RWPE2 (cell line): ENCODE measurements around the gene CSNK1D.
"Not testable (repeated sequence)": the region's sequence is repeated elsewhere in the genome, so short reads cannot be mapped to it uniquely, and the experiment has no call there.

Experiments
- ATAC-seq: fragments of 200-7000 bp; cut with Tn5 transposase; 3 replicates; pipeline ENCODE4 v1.9.1; 2021; ENCODE audit warnings: low read depth
- DNase-seq: peaks from one replicate; pipeline ENCODE4 v3.0.0-alpha.2; 2020; ENCODE audit warnings: low spot score
- H3K27ac ChIP-seq: fragments of 450-650 bp; 2 replicates; pipeline ENCODE4 v1.5.1; 2017; ENCODE audit warnings: mild to moderate bottlenecking; ENCODE audit not compliant: poor library complexity, severe bottlenecking
- H3K27me3 ChIP-seq: fragments of 250-450 bp; sonication (Bioruptor Pico); 2 replicates; pipeline ENCODE4 v1.5.1; 2021; ENCODE audit warnings: mild to moderate bottlenecking, moderate library complexity; ENCODE audit not compliant: insufficient read depth, poor library complexity, severe bottlenecking
- H3K36me3 ChIP-seq: fragments of 250-450 bp; sonication (Bioruptor Pico); 2 replicates; pipeline ENCODE4 v1.5.1; 2020; ENCODE audit warnings: low read depth, mild to moderate bottlenecking, moderate library complexity
- H3K4me1 ChIP-seq: fragments of 250-450 bp; sonication (Bioruptor Pico); 2 replicates; pipeline ENCODE4 v1.5.1; 2021; ENCODE audit warnings: mild to moderate bottlenecking, moderate library complexity; ENCODE audit not compliant: insufficient read depth, poor library complexity, severe bottlenecking
- H3K4me3 ChIP-seq: fragments of 250-450 bp; sonication (Bioruptor Pico); 2 replicates; pipeline ENCODE4 v1.5.1; 2021; ENCODE audit warnings: mild to moderate bottlenecking, moderate library complexity; ENCODE audit not compliant: severe bottlenecking
- H3K9me3 ChIP-seq: fragments of 250-450 bp; sonication (Bioruptor Pico); 2 replicates; pipeline ENCODE4 v1.5.1; 2021; ENCODE audit warnings: mild to moderate bottlenecking, moderate library complexity; ENCODE audit not compliant: severe bottlenecking
- TF ChIP-seq, protein P1 (sequence below): fragments of 450-650 bp; IDR thresholded peaks from one replicate; pipeline ENCODE4 v1.5.1; 2017; ENCODE audit warnings: mild to moderate bottlenecking, moderate library complexity; ENCODE audit not compliant: poor library complexity, severe bottlenecking

Gene CSNK1D

DNA sequence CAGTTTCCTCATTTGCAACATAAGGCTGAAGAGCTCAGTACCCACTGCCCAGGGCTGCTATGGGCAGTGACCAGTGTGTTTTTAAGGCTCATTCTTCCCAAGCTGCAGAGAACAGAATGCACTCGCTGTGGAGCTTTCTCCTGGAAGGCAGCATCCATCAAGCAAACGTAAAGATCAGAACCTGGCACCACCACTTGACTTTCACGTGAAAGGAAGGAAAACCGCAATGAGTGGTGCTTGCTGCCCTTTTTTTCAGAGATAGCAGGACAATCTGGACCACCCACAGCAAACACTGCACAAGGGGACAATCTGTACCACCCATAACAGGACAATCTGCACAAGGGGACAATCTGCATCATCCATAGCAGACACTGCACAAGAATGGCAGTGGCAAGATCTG, 11.2 kb downstream of the CSNK1D start:
- no peak for DNase-seq
- Histone ChIP-seq H3K4me1 (peaks cover 4% of the 10 kb centered on the region), H3K36me3 (peaks cover 93% of the 10 kb centered on the region), H3K9me3 (no peaks in the 10 kb centered on the region), H3K4me3 (no peak overlapping the region), H3K27ac (no peak overlapping the region), H3K27me3 (no peaks in the 10 kb centered on the region)
- TF ChIP-seq, protein P1, sequence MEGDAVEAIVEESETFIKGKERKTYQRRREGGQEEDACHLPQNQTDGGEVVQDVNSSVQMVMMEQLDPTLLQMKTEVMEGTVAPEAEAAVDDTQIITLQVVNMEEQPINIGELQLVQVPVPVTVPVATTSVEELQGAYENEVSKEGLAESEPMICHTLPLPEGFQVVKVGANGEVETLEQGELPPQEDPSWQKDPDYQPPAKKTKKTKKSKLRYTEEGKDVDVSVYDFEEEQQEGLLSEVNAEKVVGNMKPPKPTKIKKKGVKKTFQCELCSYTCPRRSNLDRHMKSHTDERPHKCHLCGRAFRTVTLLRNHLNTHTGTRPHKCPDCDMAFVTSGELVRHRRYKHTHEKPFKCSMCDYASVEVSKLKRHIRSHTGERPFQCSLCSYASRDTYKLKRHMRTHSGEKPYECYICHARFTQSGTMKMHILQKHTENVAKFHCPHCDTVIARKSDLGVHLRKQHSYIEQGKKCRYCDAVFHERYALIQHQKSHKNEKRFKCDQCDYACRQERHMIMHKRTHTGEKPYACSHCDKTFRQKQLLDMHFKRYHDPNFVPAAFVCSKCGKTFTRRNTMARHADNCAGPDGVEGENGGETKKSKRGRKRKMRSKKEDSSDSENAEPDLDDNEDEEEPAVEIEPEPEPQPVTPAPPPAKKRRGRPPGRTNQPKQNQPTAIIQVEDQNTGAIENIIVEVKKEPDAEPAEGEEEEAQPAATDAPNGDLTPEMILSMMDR = no peak
- no peak for ATAC-seq

DNA sequence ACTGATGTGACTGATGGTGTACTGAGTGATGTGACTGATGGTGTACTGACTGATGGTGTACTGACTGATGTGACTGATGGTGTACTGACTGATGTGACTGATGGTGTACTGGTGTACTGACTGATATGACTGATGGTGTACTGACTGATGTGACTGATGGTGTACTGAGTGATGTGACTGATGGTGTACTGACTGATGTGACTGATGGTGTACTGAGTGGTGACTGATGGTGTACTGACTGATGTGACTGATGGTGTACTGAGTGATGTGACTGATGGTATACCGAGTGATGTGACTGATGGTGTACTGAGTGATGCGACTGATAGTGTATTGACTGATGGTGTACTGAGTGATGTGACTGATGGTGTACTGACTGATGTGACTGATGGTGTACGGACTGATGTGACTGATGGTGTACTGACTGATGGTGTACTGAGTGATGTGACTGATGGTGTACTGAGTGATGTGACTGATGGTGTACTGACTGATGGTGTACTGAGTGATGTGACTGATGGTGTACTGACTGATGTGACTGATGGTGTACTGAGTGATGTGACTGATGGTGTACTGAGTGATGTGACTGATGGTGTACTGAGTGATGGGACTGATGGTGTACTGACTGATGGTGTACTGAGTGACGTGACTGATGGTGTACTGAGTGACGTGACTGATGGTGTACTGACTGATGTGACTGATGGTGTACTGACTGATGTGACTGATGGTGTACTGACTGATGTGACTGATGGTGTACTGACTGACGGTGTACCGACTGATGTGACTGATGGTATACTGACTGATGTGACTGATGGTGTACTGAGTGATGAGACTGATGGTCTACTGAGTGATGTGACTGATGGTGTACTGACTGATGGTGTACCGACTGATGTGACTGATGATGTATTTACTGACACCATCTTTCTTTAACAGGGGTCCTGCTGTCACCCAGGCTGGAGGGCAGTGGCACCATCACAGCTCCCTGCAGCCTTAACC, 13.2 kb downstream of the CSNK1D start:
- H3K9me3 ChIP-seq, ATAC-seq, H3K4me3 ChIP-seq, H3K4me1 ChIP-seq, H3K27me3 ChIP-seq, DNase-seq, H3K27ac ChIP-seq: not testable (repeated sequence)
- H3K36me3 ChIP-seq = peaks cover 93% of the 10 kb centered on the region

DNA sequence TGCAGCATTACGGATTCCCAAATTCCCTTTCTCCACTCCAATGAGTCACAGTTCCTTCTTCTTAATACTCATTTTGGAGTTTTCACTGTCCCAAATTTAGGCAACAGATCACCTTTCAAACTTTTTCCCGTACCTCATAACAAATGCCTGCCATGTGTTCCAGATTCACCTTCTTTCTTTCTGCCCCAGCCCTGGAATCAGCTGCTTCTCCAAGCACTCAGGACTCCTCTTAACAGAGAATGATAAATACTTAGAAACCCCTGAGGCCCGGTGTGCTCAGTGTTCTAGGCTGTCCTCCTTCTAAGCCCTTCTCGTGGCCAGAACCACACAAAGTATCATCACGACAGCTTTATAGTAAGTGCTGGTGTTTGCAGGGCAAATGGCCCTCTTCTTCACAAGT, 14.9 kb downstream of the CSNK1D start:
- TF ChIP-seq, protein P1 = no peak
- DNase-seq (no peak), ATAC-seq (no peak)
- no peaks in the 10 kb centered on the region for H3K9me3 ChIP-seq
- peaks cover 78% of the 10 kb centered on the region for H3K36me3 ChIP-seq
- no peaks in the 10 kb centered on the region for H3K27me3 ChIP-seq
- H3K27ac ChIP-seq = no peak overlapping the region
- no peaks in the 10 kb centered on the region for H3K4me1 ChIP-seq
- no peak overlapping the region for H3K4me3 ChIP-seq

DNA sequence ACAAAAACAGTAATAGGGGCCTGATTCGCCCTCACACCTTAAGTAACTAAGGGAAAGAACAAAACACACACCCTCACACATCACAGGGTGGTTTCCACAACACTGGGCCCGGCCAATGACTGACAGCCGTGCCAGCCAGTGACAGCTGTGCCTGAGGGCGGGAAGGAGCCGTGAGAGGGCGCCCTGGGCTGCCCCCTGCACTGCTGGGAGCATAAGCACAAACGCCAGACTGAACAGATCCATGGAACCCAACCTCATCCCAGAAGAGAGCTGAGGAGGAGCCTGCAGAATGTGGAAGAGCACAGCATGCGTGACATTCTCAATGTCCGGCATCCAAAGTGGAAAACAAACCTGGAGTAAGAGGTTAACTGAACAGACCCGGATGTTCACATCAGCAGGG, 16.0 kb downstream of the CSNK1D start:
- no peaks in the 10 kb centered on the region for H3K9me3 ChIP-seq
- no peak overlapping the region for H3K4me3 ChIP-seq
- TF ChIP-seq, protein P1 = no peak
- H3K27me3 ChIP-seq = no peaks in the 10 kb centered on the region
- peaks cover 78% of the 10 kb centered on the region for H3K36me3 ChIP-seq
- ATAC-seq (peak; percentile 67), DNase-seq (no peak)
- no peak overlapping the region for H3K27ac ChIP-seq
- no peaks in the 10 kb centered on the region for H3K4me1 ChIP-seq

DNA sequence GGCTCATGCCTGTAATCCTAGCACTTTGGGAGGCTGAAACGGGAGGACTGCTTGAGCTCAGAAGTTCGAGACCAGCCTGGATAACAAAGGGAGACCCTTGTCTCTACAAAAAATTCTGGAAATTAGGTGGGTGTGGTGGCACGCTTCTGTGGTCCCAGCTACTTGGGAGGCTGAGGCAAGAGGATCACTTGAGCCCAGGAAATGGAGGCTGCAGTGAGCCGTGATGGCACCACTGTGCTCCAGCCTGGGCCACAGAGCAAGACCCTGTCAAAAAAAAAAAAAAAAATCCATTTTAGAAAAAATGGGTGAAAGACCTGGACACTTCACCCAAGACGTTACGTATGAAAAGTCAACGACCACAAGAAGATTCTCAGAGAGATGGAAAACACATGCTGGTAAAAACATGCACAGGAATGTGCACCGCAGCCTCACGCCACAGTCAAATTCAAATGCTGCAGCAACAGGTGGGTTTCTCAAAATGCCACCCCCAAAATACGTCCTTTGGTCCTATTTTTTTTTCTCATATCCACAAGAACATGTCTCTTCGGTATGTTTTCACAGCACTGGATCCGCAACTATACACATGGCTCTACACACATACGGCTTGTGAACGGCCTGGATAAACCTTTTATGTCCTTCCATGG, 17.1 kb downstream of the CSNK1D start:
- TF ChIP-seq, protein P1 = no peak
- H3K4me1 ChIP-seq = no peaks in the 10 kb centered on the region
- no peak for DNase-seq
- no peak for ATAC-seq
- H3K27me3 ChIP-seq = no peaks in the 10 kb centered on the region
- H3K36me3 ChIP-seq = peaks cover 78% of the 10 kb centered on the region
- no peak overlapping the region for H3K4me3 ChIP-seq
- H3K9me3 ChIP-seq = no peaks in the 10 kb centered on the region
- no peak overlapping the region for H3K27ac ChIP-seq
